GM19025 (cell line): ENCODE measurements around the gene EMX2.

Experiments used
- ATAC-seq: cut with Tn5 transposase; IDR thresholded peaks from one replicate; pipeline ENCODE4 v1.9.1; 2021; ENCODE audit warnings: mild to moderate bottlenecking, low read depth, moderate library complexity; ENCODE audit not compliant: unreplicated experiment

EMX2 gene

DNA sequence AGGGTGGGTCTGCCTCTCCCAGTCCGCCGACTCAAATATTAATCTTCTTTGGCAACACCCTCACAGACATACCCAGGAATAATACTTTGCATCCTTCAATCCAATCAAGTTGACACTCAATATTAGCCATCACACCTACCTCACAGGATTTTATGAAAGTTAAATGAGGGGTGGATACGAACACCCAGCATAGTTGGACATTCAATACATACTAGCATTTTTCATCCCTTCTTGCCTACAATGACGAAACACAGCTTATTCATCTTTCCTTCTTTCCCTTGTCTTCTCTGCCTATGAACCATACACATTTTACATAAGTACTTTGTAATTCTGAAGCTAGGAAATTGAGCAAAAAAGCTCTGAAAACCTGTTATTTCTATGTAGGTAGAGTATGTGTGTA, 48.5 kb downstream of the EMX2 start:
- no peak for ATAC-seq

DNA sequence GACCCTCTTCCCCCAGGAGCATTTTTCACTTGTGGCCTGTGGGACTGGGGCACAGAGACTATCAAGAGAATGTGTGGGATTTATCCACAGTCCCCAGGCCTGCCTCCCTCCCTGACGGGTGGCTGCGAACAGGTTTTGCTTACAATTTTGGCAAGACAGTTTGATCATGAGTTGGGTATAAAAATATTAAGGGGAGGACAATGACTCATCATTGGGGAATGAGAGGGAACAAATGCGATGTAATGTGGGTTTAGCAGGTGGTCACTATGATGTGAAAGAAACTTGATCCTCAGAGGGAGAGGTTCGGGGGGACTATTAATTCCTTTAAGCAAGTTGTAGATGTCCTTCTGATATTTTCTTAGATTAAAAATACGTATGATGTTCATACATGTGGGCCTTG, 52.2 kb downstream of the EMX2 start:
- no peak for ATAC-seq

GRCh38 chr10:117596706-117597105, 54.2 kb downstream of the EMX2 start:
- ATAC-seq: no peak

- ATAC-seq: no peak
These were observed 54.7 kb downstream of the EMX2 start for GRCh38 chr10:117597216-117597615.
